Esophagus mucosa (tissue), 1 donor: Measurements from ENCODE around the gene SLC25A51. TPM values are rescaled to one million over a fixed set of nuclear protein-coding genes. Genes with fewer than 3 reads are reported as not detected.
"Not testable (repeated sequence)": the region's sequence is repeated elsewhere in the genome, so short reads cannot be mapped to it uniquely, and the experiment has no call there.

Source experiments
- ATAC-seq: fragments of 200-7000 bp; cut with Tn5 transposase; one replicate; pipeline ENCODE4 v1.9.1; 2020
- total RNA-seq: library from RNA; stranded (reverse); gene quantifications from one replicate; pipeline ENCODE4 v1.2.4, GENCODE V29; 2023
- donor health status: DM: yes; HTN: yes; CAD: no.

SLC25A51 gene
- total RNA-seq, 1 donor from 2014 or later, result 20.8 TPM

DNA sequence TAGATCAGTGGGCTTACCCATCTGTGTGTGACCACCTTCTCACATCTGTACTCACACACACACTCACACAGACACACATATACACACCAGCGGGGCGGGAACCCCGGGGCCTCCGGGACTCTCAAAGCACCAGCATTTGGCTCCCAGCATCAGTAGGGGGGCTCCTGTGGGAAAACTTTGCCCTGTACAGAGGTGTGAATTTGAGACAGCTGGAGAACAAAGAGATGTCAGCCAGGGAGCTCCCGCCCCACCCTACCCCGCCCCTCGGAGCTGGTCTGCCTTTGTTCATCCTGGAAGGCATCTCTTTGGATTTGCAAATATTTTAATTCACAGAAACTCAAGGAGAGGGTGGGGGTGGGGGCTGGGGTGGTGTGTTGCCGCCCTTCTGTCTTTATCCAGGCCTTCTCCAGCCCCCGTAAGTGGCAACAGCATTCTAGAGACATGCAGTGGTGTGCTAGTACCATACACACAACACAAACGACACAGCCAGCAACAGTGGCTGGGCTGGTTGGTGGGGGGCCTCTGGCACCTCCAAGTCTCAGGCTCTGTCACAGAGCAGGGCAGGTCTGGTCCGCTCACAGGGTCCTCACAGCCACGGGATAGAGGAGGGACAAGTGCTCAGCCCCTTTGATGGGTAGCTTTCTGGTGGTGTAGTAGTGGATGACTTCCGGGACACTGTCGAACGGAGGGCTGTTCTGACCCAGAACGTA, 15.5 kb upstream of the SLC25A51 start:
- no peak for ATAC-seq

DNA sequence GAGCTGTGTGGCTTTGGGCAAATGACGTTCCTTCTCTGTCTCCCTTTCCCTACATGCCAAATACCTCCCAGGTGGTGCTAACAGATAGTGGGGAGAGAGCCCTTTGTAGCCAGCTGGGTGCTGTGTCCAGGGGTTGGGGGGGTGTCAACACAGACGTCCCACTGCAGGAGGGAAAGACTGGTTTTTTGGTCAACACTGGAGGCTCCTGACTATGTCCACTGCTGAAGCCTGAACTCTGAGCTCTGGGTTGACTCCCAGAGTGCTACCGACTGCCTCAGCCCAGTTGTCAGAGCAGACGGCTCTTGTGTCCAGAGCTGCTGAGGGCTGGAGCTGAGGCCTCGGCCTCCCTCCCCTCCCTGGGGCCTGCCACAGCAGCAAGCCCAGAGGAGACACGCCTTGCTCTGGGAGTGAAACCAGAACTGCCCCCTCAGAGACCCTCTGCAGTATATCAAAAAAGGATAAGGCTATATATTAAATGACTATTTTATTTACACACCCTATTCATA, 14.8 kb upstream of the SLC25A51 start:
- no peak for ATAC-seq

DNA sequence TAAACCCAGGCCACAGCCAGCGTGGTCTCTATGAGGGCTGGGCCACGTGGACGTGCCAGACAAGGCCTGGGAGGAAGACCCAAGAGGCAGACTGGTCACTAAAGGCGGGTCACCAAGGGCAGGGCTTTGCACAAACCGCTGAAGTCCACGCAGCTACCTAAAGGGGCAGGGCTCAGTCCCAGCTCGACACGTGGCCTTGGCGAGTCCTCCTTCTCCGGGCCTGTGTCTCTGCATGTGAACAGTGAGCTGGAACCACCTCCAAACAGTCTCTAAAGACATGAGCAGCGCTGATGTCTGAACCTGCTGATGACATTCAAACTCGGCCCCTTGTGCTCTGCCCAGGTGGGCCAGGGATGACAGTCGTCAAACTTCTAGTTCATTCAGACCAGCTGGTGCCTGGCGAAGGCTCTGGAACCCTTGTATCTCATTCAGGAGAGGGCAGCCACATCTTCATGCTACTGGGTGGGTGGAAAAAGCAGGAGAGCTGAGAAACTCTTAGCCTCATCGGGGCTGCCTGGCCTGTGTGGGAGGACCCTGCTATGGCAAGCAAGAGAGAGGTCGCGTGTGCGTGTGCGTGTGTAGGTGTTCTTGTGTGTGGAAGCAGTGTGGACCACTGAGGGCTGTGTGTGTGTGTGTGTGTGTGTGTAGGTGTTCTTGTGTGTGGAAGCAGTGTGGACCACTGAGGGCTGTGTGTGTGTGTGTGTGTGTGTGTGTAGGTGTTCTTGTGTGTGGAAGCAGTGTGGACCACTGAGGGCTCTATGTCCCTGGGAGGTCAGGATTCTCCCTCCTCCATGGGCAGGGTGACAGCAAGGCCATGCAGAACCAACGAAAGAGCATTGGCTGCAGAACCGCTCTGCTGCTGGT, 14.1 kb upstream of the SLC25A51 start:
- ATAC-seq, result no peak

DNA sequence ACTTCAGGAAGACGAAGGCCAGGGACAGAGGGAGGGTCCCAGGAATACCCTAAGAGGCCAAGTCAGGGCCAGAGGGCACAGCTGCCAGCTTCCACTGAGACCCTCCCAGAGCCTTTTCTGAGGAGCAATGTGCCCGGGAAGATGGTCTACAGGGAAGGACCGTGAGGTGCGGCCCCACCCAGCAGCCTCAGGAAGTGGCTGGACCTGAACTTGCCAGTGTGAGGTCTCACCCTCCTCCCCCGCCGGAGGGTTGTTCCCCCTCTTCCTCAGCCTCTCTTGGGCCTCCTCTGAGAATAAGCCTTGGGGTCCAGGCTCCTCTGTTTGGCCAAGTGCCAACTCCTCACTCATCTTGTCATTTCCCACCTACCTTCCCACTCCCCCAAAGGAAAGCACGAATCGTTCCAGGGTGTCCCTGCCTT, 13.4 kb upstream of the SLC25A51 start:
- ATAC-seq, result no peak

DNA sequence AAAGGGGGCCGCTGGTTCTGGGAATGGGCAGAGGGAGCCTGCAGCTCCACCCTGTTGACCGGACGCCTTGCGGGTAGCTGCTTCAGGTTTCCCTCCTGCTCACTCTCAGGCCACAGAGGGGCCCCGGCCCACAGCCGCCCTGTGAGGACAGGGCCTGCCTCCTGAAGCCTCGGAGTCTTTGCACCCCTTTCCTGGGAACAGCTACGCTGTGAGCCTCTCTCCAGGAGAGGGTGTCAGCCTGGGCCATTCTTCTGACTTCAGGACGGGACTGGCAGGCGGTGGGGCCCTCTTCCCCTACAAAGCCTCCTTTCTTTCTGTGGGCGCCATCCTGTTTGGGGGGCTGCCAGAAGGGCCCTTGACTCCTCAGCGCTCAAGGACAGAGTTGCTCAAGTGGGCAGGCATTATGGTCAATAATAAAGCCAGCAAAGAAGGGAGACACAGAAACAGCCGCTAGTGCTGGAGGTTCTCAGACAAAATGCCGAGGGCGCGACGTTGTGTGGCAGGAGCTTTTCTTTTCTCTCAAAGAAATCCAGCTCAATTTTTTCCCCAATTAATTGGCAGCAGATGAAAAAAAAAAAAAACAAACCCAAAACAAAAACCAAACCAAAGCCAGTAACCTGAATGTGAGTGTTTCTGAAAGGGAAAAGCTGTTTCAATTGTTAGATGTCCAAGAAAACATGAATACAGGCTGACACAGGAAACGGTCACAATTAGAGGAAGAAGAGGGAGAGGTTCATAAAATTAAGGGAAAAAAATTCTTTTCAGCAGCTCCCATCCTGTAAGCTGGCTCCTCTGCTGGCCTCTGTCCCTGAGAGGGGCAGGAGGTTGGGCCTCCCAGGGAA, 12.8 kb upstream of the SLC25A51 start:
- ATAC-seq, result no peak

DNA sequence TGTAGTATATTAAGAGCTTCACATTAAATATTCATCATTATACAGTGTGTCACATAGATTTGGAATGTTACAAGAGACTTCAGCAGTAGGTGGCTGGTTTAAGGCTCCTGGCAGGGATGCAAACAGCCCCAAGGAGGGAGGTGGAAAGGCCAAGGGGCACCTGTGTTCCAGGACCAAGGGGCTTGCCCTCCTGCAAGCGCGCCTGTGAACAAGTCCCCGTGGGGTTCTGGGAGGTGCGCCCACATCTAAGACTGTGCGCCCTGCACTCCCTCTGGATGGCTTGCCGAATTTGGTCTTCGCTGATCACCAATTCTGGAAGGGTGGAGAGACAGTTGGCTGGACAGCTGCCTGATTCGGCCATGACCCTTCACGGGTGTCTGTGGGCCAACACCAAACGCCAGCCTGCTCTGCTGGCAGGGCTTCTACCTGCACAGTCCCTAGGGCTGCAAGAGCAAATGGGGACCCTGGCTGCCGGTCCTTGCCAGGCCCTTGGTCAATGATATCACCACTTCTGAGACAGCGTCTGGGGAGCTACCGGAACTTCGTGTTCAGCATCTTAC, 12.1 kb upstream of the SLC25A51 start:
- ATAC-seq, result no peak

DNA sequence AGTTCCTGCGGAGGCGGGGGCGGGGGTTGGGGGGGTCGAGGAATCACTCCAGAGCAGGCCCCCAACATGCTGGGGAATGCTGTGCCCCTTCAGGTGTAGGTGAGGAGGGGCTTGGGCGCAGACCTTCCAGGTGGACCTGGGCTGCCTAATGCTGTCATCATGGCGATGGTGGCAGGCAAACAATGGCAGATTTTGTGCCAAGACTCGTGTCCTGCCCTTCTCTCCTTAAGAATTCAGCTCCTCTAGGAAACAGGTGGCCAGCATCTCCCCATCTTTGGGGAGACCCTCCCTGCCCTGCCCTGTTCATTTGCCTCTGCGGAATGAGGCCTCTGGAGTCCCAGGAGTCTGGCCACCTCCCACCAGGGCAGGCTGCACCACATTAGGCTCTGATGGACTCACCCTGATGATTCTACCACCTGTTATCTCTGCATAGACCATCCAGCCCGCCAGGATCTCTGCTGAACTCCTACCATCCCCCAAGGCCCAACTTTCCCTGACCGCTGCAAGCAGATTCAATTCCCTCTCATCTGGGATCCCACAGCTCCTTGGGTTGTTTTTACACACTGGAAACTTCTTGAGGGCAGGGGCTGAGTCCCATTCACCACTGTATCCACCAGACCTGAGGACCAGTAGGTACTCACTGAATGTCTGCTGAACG, 10.9 kb upstream of the SLC25A51 start:
- ATAC-seq, result no peak

DNA sequence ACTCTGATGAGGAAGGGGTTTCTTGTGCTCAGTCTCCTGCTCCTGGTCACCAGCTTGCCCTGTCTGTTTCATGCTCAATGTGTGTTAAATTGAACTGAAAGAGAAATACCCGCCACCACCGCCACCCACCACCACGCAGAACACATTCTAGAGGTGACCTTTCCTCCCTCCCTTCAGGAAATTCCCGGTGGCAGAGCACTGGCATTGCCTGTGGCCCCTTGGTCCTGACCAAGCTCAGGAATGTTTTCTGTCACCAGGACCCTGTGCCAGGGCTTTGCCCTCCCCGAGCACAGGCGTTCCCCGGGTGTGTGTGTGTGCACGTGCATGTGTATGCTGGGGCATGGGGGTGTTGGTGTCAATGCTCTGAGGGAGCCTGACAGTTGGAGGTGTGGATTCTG, 10.2 kb upstream of the SLC25A51 start:
- ATAC-seq, result no peak

DNA sequence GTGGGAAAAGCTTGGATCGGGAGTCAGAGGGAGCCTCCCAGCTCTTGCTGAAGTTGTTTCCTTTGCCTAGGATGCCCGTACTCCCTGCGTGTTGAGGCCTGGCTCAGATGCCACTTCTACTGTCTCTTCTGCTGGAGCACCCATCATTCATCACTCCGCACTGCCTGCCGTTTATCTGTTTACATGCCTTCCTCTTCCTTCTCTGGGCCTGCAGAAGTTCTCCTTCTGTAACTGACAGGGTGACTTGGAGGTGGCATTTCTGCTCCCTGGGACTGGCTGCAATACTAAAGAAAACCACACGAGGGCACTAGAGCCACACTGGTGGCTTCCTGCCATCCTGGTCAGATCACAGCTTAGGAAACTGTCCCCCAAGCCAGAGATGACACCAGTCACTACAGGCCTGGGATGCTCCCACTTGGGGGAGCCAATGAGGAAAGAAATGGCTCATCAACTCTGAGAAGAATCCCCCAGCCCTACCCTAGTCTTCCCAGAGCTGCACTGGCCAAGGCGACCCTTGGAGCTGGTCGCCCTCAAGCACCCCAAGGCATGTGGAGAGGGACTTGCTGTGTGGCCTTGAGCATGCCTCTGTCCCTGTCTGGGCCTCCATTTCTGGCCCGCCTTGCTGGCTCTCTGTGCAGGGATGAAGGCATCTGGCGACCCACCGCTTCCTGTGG, 9.7 kb upstream of the SLC25A51 start:
- ATAC-seq, result peak; percentile 84

DNA sequence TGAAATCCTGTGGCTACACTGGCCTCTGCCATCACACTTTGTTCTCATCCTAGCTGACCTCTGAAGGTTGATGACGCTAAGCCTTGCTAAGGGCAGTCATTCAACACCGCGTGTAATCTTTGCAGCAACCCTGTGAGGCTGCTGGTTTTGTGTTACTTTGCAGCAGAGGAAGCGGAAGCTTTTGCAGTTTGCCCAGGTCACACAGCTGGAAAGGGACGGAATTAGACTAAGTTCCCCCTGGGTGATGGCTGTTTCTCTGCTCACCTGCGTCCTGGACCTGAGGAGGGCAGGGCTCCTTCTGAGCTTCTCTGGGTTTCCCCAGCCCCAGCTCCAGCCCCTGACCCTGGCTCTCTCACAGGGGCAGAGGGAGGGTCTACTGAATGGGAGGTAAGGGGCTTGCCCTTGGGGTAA, 7.3 kb upstream of the SLC25A51 start:
- ATAC-seq, result no peak

DNA sequence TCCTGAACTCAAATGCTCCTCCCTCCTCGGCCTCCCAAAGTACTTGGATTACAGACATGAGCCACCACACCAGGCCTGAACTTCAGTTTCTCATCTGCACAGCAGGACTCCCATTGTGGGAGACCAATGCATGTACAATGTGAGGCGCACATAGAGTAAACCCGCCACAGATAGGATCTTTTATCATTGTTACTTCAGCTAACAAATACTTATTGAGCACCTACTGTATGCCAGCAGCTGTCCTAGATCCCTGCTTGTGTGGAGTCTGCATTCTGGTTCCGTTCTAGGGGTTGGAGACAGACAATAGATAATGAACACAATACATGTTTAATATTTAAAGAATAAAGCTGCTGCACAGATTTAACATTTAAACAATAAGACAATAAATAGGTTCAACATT, 6.3 kb upstream of the SLC25A51 start:
- ATAC-seq, result no peak

DNA sequence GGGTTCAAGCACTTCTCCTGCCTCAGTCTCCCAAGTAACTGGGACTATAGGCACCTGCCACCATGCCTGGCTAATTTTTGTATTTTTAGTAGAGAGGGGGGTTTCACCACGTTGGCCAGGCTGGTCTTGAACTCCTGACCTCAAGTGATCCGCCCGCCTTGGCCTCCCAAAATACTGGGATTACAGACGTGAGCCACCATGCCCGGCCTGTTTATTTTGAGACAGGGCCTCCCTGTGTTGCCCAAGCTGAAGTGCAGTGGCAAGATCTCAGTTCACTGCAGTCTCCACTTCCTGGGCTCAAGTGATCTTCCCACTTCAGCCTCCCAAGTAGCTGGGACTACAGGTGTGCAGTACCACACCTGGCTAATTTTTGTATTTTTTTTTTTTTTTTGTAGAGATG, 5.9 kb upstream of the SLC25A51 start:
- ATAC-seq, result not testable (repeated sequence)

DNA sequence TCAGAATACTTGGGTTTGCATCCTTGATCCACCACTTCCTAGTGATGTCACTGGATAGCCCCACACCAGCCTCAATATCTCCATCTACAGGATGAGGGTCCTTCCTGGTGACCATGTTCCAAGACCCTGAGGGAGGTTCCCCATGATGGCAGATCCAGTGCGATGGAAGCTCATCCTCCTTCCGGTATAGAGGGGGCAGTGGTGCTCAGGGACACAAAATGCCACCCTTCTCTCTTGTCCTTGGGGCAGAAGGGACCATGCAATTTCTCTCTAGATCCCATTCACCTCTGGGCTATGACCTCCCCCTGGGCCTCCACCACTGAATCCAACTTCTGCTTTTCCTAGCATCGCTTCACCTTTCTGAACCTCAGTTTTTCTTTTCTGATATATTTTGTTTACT, 5.4 kb upstream of the SLC25A51 start:
- ATAC-seq, result no peak

DNA sequence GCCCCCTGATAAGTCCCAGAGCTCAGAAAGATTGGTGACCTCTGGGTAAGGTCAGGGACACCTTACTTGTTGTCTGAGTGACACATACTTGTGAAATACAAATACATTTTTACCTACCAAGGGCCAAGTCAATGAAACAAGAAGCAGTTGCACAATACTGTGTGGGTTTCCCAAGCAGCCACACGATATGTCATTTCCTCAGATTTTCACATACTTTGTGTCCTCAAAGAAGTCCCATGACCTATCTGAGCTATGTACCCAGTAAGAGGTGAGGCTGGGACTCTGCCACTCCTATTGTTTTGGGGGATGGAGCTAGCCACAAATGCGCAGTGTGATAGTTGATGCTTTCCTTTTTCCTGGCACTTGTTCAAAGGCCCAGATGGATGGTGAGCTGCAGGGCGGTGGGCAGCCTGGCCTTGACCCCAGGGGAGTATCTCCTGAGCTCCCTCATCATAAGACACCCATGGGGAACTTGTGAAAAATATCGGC, 4.8 kb upstream of the SLC25A51 start:
- ATAC-seq, result no peak

DNA sequence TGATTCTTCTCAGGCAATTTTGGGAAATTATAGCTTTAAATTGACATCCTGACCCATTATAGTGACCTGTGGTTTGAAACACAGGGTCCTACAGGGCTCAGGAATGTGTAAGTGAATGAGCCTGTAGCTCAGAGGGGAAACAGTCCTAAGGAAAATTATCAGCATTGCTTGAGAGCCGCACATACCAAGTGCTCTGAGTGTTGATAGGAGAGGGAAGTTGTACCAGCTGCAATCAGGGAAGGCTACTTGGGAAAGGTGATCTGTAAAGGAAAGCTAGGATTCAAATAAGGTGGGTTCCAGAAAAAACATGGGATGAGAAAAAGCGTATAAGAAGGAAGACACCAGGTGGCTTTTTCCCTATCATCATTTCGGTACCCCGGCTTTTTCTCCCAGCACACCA, 4.4 kb upstream of the SLC25A51 start:
- no peak for ATAC-seq

DNA sequence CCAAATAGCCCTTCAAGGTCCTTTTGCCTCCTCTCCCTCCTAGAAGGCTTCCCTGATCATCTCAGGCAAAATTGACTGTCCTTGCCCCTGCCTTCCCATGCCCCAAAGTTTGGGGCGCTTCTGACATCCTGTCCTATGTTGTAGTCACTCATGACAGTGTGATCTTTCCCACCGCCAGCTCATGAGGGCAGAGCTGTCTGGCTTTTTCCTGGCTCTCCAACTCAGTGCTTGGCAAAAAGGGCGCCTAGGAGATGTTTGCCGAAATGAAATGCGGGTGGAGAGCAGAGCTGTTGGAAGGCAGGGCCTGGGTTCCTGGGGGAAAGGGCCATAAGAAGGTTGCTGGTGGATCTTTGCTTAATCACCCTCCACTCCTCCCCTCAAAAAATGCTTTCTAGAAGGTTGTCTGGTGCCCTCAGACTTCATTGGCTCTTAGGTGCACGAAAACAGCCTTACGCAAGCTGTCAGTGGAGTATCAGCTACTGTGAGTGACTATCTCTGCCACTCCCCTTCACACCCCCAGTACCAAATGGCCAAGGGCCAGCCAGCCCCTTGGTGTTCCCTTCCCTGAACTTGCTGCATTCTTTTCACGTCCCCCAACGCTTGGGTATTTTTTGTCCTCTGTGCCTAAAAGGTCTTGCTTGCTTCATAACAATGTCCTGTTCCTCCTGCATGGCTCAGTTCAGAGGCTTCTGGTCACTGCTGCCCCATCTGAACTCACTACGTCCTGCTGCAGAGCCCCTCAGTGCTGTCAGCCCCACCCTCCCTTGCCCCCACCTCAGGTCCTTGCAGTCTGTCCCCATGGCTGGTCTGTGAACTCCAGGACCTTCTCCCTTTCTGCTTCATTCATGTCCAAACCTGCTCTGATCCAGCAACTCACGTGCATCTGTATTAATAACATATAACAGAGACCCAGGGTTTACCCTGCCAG, 2.6 kb upstream of the SLC25A51 start:
- no peak for ATAC-seq

DNA sequence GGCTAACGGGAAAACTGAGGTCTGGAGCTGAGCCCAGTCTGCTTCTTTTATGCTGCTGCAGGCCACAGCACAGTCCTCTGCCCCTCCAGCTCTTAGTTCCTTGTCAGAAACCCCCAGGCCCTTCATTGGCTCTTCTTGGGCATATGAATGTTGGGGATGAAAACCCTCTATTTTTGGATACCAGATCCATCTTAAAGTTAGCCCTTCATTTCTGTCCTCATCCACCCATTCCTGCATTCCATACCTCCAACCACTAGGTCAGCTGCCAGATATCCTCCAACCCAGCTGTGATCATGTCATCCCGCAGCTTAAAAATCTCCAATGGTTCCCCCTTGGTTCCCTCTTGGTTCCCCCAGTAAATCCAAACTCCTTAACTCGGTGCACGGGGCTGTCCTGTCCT, 1.8 kb upstream of the SLC25A51 start:
- no peak for ATAC-seq

DNA sequence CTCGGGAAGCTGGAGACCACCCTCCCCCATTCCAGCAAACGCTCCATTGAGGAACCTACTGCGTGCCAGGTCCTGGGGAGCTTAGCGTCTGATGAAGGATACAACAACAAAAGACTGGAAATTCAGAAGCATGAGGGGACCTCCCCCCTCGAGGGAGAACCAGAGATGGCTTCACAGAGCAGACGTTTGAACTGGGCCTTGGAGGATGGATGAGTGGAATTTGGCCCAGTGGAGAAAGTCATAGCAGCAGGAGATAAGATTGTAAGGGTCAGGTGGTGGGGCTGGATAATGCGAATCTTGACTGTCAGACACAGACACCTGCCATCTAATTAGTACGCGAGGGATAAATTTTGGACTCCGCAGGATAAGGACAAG, 1.2 kb upstream of the SLC25A51 start:
- ATAC-seq, result no peak

DNA sequence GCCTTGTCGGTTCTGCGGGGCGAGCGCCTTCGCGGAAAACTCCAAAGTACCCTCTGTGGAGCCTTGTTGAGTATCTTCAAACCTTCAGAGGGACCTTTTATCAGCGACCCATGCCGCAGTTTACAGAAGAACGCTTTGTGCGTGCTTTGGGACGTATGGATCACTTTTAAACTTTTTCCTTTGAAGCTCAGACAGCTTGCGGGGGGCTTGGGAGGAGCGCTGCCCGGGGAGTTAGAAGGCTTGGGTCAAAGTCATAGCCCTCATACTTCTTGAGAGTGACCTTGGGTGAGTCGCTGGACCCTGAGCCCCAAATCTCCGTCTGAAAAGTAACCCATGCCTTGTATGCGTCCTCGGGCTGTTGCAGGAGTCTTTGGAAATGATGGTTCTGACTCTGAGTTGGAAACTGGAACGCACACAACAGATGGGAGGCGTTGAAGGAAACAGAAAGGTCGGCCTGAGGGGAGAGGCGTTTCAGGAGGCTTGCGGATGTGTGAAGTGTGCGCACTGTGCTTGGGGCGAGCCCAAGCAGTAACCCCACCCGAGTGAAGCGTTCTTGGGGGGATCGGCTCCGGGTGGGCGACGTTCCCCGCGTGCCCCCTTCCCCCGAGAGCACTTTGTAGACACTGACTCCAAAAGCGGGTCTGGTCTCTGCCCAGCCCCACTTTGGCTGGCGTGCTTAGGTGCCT, 661 bp upstream of the SLC25A51 start:
- peak; percentile 10 for ATAC-seq
